GM18526 (cell line): Measurements from ENCODE around the gene LAMTOR5.

Experiments
- POLR2A ChIP-seq: IDR thresholded peaks from 3 replicates; pipeline ENCODE4 v1.6.1; 2011; ENCODE audit not compliant: insufficient read length; ENCODE audit errors: extremely low read depth

The LAMTOR5 gene

DNA sequence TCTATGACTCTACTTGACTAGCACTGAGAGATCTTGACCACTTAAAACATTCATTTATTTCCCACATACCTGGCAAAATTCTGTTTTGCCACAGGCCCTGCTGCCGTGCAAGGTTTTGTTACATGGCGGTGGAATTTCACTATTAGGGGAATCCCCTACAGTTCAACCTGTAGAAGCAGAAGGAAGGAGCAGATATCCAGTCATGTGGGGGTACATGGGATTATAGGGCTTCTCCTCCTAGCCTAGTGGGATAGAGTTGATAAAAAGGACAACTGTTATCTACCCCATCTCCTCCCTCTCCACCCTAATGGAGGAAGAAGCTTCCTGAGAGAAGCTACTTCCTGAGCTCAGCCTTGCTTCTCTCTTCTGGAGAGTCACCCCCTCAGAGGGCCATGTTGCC, 25.7 kb upstream of the LAMTOR5 start:
- no peak for TF ChIP-seq POLR2A

- TF ChIP-seq POLR2A: no peak
Observed at GRCh38 chr1:110430901-110431300, 23.4 kb upstream of the LAMTOR5 start.

DNA sequence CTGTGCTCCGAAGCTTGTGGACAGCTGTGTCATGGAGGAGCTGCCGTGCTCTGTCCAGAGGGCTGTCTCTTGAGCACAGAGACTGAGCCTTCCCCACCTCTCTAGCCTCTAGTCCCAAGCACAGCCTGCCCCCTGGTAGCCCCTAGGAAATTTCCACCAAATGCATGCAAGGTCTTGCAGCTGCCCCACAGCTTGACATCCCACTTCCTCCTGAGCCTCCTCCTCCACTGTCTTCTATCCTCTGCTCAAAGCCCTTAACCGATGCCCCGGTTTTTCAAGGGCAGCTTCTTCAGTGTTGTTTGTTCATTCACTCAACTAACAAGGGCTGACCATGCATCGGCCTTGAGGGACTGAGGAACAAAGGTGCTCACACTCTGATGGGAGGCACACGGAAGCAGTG, 22.9 kb upstream of the LAMTOR5 start:
- TF ChIP-seq POLR2A: no peak

GRCh38 chr1:110428946-110429345, 21.5 kb upstream of the LAMTOR5 start:
- TF ChIP-seq POLR2A: no peak

- TF ChIP-seq POLR2A: no peak
Observed at GRCh38 chr1:110426854-110427253, 19.4 kb upstream of the LAMTOR5 start.

- TF ChIP-seq POLR2A: no peak
Observed at GRCh38 chr1:110425612-110426152, 18.2 kb upstream of the LAMTOR5 start.

GRCh38 chr1:110424699-110425611, 17.5 kb upstream of the LAMTOR5 start:
- TF ChIP-seq POLR2A: no peak

DNA sequence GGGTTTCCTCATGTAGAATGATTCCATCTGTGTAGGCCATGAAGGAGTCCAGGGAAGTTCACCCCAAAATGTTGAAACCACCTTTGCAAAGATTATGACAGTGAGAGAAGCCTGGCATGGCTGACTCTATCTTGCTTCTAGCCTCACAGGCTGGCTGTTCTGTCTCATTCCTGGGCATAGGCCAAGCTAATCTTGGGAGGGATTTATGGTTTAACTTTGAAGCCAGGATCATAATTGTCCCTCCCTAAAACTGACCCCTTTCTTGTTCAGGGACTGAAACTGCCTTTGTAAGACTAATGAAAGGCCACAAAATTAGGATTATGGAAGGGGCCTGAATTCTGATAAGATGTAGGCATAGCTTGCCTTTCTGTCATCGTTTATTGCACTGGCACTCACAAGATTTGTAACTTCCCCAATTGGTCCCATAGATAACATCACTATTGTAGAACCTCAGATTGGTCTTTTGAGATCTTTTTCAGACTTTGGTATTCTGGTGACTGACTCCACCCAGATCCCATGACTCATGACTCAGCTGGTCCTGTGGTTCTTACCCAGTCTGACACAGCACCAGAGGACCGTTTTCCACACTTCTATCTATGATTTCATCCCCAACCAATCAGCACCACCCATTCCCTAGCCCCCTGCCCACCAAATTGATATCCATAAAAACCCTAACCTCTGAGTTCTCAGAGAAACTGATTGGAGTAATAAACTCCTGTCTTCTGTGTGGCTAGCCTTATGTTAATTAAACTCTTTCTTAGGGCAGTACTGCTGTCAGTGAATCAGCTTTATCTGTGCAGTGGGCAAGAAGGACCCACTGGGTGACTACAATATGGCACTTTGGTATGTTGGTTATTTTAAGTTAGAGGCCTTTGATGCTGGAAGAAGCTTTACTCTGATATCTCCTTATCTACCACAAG, 13.6 kb upstream of the LAMTOR5 start:
- TF ChIP-seq POLR2A: no peak

DNA sequence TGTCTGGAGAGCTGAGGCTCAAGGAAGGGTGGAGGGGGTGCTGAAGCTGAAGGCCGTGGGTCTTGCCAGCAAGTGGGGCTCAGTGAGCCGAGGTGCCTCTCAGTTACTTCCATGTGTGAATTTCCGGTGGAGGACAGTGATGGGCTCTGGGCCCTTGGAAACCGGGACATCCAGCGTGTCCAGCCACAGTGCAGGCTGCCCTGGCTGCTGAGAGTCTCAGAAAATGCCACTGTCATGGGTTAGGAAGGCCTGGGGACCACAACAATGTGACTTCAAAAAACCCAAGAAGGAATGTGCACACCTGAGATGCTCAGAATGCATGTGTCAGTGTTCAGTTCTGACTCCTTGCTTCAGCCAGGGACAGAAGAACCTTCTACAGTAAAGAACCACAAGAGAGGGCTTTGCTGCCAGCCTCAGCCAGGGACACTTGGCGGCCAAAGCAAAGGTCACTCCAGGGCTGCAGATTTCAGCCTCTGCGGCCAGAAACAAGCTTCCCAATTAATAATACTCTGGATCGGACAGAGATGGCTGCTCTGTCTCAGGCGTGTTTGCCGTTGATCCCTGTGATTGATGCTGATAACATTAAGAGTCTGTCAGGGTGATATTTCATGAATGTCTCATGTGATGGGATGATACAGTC, 12.6 kb upstream of the LAMTOR5 start:
- TF ChIP-seq POLR2A: no peak

DNA sequence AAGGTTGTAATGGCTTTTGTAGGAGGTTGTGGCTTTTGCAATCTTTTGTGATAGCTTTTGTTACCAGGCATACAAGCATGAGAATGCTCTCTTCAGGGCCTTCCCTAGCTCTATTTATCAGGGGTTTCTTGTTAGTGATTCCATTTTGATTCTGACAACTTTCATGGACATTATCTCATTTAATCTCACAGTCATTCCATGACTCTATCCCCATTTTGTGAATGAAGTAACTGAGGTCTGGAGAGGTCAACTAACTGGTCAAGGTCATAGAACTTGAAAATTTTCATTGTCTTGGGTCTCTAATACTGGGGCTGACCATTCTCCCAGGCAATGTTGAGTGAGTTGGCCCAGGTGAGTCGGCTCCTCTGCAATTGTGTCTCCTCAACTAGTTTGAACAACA, 11.2 kb upstream of the LAMTOR5 start:
- no peak for TF ChIP-seq POLR2A

DNA sequence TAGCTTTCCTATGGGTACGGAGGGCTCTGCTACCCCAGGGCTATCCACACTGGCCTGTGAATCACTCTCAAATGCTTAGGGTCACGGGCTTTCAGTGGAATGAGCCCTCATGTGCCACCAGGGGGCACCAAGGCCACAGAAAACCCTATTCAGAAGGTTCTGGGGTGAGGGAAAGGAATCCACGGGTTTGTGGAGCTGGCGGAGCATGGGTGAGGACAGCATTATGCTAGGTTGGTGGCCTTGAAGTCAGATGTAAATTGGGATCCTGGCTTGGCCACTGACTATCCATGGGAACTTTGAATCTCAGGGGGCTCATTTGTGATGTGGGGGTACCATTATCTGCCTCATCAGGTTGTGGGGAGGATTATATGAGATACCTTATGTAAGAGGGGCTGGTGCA, 5.1 kb upstream of the LAMTOR5 start:
- no peak for TF ChIP-seq POLR2A

- TF ChIP-seq POLR2A: no peak
Observed at GRCh38 chr1:110411173-110411735, 3.8 kb upstream of the LAMTOR5 start.

DNA sequence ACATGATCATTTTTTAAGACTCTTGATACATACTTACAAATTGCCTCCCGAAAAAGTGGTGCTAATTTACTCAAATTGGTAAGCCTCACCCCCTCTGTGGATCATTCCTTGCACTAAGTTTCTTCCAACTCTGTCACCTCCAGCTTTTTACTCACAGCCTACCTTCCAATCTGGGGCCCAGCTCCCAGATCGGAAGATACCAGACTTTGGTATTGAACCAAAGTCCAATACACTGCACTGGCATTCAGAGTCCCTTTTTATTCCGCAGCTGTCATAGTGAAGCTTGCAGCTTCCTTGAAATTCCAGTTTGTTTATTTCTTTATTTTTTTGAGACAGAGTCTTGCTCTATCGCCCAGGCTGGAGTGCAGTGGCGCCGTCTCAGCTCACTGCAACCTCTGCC, 1.8 kb upstream of the LAMTOR5 start:
- no peak for TF ChIP-seq POLR2A

DNA sequence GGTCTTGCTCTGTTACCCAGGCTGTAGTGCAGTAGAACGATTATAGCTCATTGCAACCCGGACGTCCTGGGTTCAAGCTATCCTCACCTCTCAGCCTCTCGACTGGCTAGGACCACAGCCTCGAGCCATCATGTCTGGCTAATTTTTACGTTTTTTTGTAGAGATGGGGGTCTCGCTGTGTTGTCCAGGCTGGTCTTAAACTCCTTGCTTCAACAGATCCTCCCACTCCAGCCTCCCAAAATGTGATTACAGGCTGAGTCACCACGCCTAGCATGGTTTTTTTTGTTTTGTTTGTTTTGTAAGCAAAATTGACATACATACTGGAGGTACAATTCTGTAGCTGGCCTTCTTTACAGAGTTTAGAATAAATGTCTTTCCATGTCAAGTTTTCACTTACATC, 994 bp upstream of the LAMTOR5 start:
- TF ChIP-seq POLR2A: no peak

DNA sequence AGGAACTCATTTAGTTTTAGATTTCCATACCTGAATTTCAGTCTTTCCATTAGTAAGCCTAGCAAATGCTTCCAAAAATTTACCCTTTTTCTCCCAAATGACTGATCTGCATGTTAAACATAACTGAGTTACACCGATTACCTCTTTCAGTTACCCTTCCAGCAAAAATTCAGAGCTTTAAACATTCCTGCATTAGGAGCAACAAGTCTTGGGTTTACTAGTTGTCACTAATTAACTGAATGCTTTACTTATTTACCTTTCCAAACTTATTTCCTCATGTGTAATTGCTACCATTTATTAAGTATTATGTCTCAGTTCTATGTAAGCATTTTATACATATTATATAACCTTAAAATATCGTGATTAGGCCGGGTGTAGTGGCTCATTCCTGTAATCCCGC, 3.1 kb downstream of the LAMTOR5 start:
- no peak for TF ChIP-seq POLR2A
